ENCODE data around the gene CACNB2. TPM values are rescaled to one million over a fixed set of nuclear protein-coding genes. Genes with fewer than 3 reads are reported as not detected.
"Not testable (repeated sequence)": the region's sequence is repeated elsewhere in the genome, so short reads cannot be mapped to it uniquely, and the experiment has no call there.

Gene CACNB2
- total and polyA plus RNA-seq, 3 experiments from 2014 or later = 0.14 TPM; not detected in 2

- no peak overlapping the region for H3K4me3 ChIP-seq (ENCODE audit: low read length)
- no peaks in the 10 kb centered on the region for H3K9me3 ChIP-seq (ENCODE audit: low read length)
- no peaks in the 10 kb centered on the region for H3K4me1 Mint-ChIP-seq
- DNase-seq = no peak
- H3K4me1 ChIP-seq (ENCODE audit: insufficient read depth, low read length) = no peaks in the 10 kb centered on the region
- H3K27me3 ChIP-seq (ENCODE audit: insufficient read depth, low read length, poor library complexity, severe bottlenecking) = no peaks in the 10 kb centered on the region
- H3K27me3 Mint-ChIP-seq = no peaks in the 10 kb centered on the region
- no peaks in the 10 kb centered on the region for H3K36me3 Mint-ChIP-seq
- ChIA-PET POLR2A (no interaction called here), CTCF (no interaction called here)
- no peaks in the 10 kb centered on the region for H3K36me3 ChIP-seq (ENCODE audit: insufficient read depth, low read length)
- no peak overlapping the region for H3K27ac ChIP-seq (ENCODE audit: low read depth, low read length)
- H3K4me3 Mint-ChIP-seq = no peak overlapping the region
- peaks cover 0 to 4% (median 0%) of the 10 kb centered on the region in 5 donors for H3K9me3 Mint-ChIP-seq
- H3K27ac Mint-ChIP-seq = no peak overlapping the region
Measured at GRCh38 chr10:18164093-18164492, 23.9 kb downstream of the CACNB2 start.

GRCh38 chr10:18164748-18165361 is 24.6 kb downstream of the CACNB2 start:
- ChIA-PET CTCF (no interaction called here), POLR2A (no interaction called here)
- H3K4me3 ChIP-seq (ENCODE audit: low read length) = no peak overlapping the region
- no peak overlapping the region for H3K27ac ChIP-seq (ENCODE audit: low read depth, low read length)
- H3K36me3 ChIP-seq (ENCODE audit: insufficient read depth, low read length) = no peaks in the 10 kb centered on the region
- H3K9me3 ChIP-seq (ENCODE audit: low read length) = no peaks in the 10 kb centered on the region
- H3K27ac Mint-ChIP-seq = no peak overlapping the region
- H3K27me3 Mint-ChIP-seq = no peaks in the 10 kb centered on the region
- no peaks in the 10 kb centered on the region for H3K36me3 Mint-ChIP-seq
- no peaks in the 10 kb centered on the region for H3K4me1 Mint-ChIP-seq
- H3K27me3 ChIP-seq (ENCODE audit: insufficient read depth, low read length, poor library complexity, severe bottlenecking) = no peaks in the 10 kb centered on the region
- DNase-seq = no peak
- H3K4me1 ChIP-seq (ENCODE audit: insufficient read depth, low read length) = no peaks in the 10 kb centered on the region
- H3K4me3 Mint-ChIP-seq = no peak overlapping the region
- peaks cover 0 to 4% (median 0%) of the 10 kb centered on the region in 5 donors for H3K9me3 Mint-ChIP-seq

GRCh38 chr10:18178854-18179483 is 38.7 kb downstream of the CACNB2 start:
- H3K4me1 ChIP-seq (ENCODE audit: insufficient read depth, low read length) = no peaks in the 10 kb centered on the region
- H3K27ac ChIP-seq (ENCODE audit: low read depth, low read length) = no peak overlapping the region
- no peak overlapping the region for H3K27ac Mint-ChIP-seq
- peaks cover 0 to 6% (median 2%) of the 10 kb centered on the region in 5 donors for H3K9me3 Mint-ChIP-seq
- H3K36me3 ChIP-seq (ENCODE audit: insufficient read depth, low read length) = no peaks in the 10 kb centered on the region
- peaks cover 0 to 6% of the 10 kb centered on the region in 2 donors for H3K27me3 Mint-ChIP-seq
- no peak overlapping the region for H3K4me3 ChIP-seq (ENCODE audit: low read length)
- H3K27me3 ChIP-seq (ENCODE audit: insufficient read depth, low read length, poor library complexity, severe bottlenecking) = no peaks in the 10 kb centered on the region
- ChIA-PET CTCF (no interaction called here), POLR2A (interaction anchor here (0.7 kb wide), 1 partner anchor 1572 kb away, joined by 3 read pairs; no protein-coding TSS in a partner anchor)
- no peaks in the 10 kb centered on the region for H3K4me1 Mint-ChIP-seq
- H3K9me3 ChIP-seq (ENCODE audit: low read length) = no peaks in the 10 kb centered on the region
- no peaks in the 10 kb centered on the region for H3K36me3 Mint-ChIP-seq
- no peak overlapping the region for H3K4me3 Mint-ChIP-seq
- no peak for DNase-seq

- Mint-ChIP-seq H3K27ac (no peak overlapping the region), H3K4me3 (no peak overlapping the region), H3K36me3 (no peaks in the 10 kb centered on the region), H3K27me3 (peaks cover 0 to 6% of the 10 kb centered on the region in 2 donors), H3K4me1 (no peaks in the 10 kb centered on the region), H3K9me3 (peaks cover 0 to 6% (median 2%) of the 10 kb centered on the region in 5 donors)
- no peaks in the 10 kb centered on the region for H3K27me3 ChIP-seq (ENCODE audit: insufficient read depth, low read length, poor library complexity, severe bottlenecking)
- no peaks in the 10 kb centered on the region for H3K9me3 ChIP-seq (ENCODE audit: low read length)
- POLR2A ChIA-PET = interaction anchor here (0.7 kb wide), 1 partner anchor 1571 kb away, joined by 3 read pairs; no protein-coding TSS in a partner anchor
- H3K36me3 ChIP-seq (ENCODE audit: insufficient read depth, low read length) = no peaks in the 10 kb centered on the region
- CTCF ChIA-PET = no interaction called here
- no peak overlapping the region for H3K4me3 ChIP-seq (ENCODE audit: low read length)
- DNase-seq = no peak
- no peak overlapping the region for H3K27ac ChIP-seq (ENCODE audit: low read depth, low read length)
- H3K4me1 ChIP-seq (ENCODE audit: insufficient read depth, low read length) = no peaks in the 10 kb centered on the region
Measured at GRCh38 chr10:18179891-18180290, 39.7 kb downstream of the CACNB2 start.

GRCh38 chr10:18181382-18181781 is 41.2 kb downstream of the CACNB2 start:
- H3K4me1 ChIP-seq (ENCODE audit: insufficient read depth, low read length); H3K4me3 Mint-ChIP-seq; H3K4me1 Mint-ChIP-seq; H3K27me3 Mint-ChIP-seq; H3K4me3 ChIP-seq (ENCODE audit: low read length); H3K36me3 ChIP-seq (ENCODE audit: insufficient read depth, low read length); H3K27me3 ChIP-seq (ENCODE audit: insufficient read depth, low read length, poor library complexity, severe bottlenecking); H3K36me3 Mint-ChIP-seq; POLR2A ChIA-PET; H3K27ac ChIP-seq (ENCODE audit: low read depth, low read length); CTCF ChIA-PET; H3K9me3 Mint-ChIP-seq; H3K9me3 ChIP-seq (ENCODE audit: low read length); DNase-seq: not testable (repeated sequence)
- H3K27ac Mint-ChIP-seq = peak overlapping the region in 1 of 8 donors; percentile 52

GRCh38 chr10:18185621-18186020 is 45.4 kb downstream of the CACNB2 start:
- DNase-seq = no peak
- H3K4me3 Mint-ChIP-seq = no peak overlapping the region
- no peak overlapping the region for H3K27ac ChIP-seq (ENCODE audit: low read depth, low read length)
- ChIA-PET CTCF (no interaction called here), POLR2A (no interaction called here)
- no peaks in the 10 kb centered on the region for H3K27me3 ChIP-seq (ENCODE audit: insufficient read depth, low read length, poor library complexity, severe bottlenecking)
- H3K36me3 ChIP-seq (ENCODE audit: insufficient read depth, low read length) = no peaks in the 10 kb centered on the region
- H3K4me1 ChIP-seq (ENCODE audit: insufficient read depth, low read length) = no peaks in the 10 kb centered on the region
- H3K4me1 Mint-ChIP-seq = no peaks in the 10 kb centered on the region
- H3K4me3 ChIP-seq (ENCODE audit: low read length) = no peak overlapping the region
- no peaks in the 10 kb centered on the region for H3K36me3 Mint-ChIP-seq
- H3K27ac Mint-ChIP-seq = no peak overlapping the region
- peaks cover 0 to 5% (median 3%) of the 10 kb centered on the region in 5 donors for H3K9me3 Mint-ChIP-seq
- no peaks in the 10 kb centered on the region for H3K9me3 ChIP-seq (ENCODE audit: low read length)
- H3K27me3 Mint-ChIP-seq = peaks cover 0 to 2% of the 10 kb centered on the region in 2 donors

GRCh38 chr10:18190840-18191239 is 50.6 kb downstream of the CACNB2 start:
- H3K27ac ChIP-seq (ENCODE audit: low read depth, low read length) = no peak overlapping the region
- no peak overlapping the region for H3K4me3 ChIP-seq (ENCODE audit: low read length)
- H3K4me3 Mint-ChIP-seq = no peak overlapping the region
- DNase-seq = no peak
- H3K9me3 Mint-ChIP-seq = peaks cover 0 to 5% (median 2%) of the 10 kb centered on the region in 5 donors
- ChIA-PET CTCF (no interaction called here), POLR2A (no interaction called here)
- no peaks in the 10 kb centered on the region for H3K36me3 ChIP-seq (ENCODE audit: insufficient read depth, low read length)
- no peaks in the 10 kb centered on the region for H3K27me3 ChIP-seq (ENCODE audit: insufficient read depth, low read length, poor library complexity, severe bottlenecking)
- no peaks in the 10 kb centered on the region for H3K4me1 ChIP-seq (ENCODE audit: insufficient read depth, low read length)
- no peaks in the 10 kb centered on the region for H3K4me1 Mint-ChIP-seq
- H3K27me3 Mint-ChIP-seq = no peaks in the 10 kb centered on the region
- H3K9me3 ChIP-seq (ENCODE audit: low read length) = no peaks in the 10 kb centered on the region
- no peaks in the 10 kb centered on the region for H3K36me3 Mint-ChIP-seq
- H3K27ac Mint-ChIP-seq = no peak overlapping the region

- Mint-ChIP-seq H3K27ac (peak overlapping the region in 1 of 8 donors; percentile 11), H3K4me1 (no peaks in the 10 kb centered on the region), H3K27me3 (peaks cover 0 to 1% of the 10 kb centered on the region in 2 donors), H3K4me3 (no peak overlapping the region), H3K36me3 (peaks cover 0 to 1% (median 0%) of the 10 kb centered on the region in 3 donors), H3K9me3 (peaks cover 0 to 4% (median 2%) of the 10 kb centered on the region in 5 donors)
- no peak for DNase-seq
- ChIA-PET POLR2A (no interaction called here), CTCF (no interaction called here)
- no peaks in the 10 kb centered on the region for H3K4me1 ChIP-seq (ENCODE audit: insufficient read depth, low read length)
- no peaks in the 10 kb centered on the region for H3K36me3 ChIP-seq (ENCODE audit: insufficient read depth, low read length)
- H3K9me3 ChIP-seq (ENCODE audit: low read length) = no peaks in the 10 kb centered on the region
- no peak overlapping the region for H3K4me3 ChIP-seq (ENCODE audit: low read length)
- no peak overlapping the region for H3K27ac ChIP-seq (ENCODE audit: low read depth, low read length)
- no peaks in the 10 kb centered on the region for H3K27me3 ChIP-seq (ENCODE audit: insufficient read depth, low read length, poor library complexity, severe bottlenecking)
Measured at GRCh38 chr10:18194634-18195033, 54.4 kb downstream of the CACNB2 start.
